Measurements from ENCODE around the gene GCSAML. TPM values are rescaled to one million over a fixed set of nuclear protein-coding genes. Genes with fewer than 3 reads are reported as not detected.

The GCSAML gene
- polyA plus RNA-seq, 3 donors = 0.16 TPM; not detected in 2

DNA sequence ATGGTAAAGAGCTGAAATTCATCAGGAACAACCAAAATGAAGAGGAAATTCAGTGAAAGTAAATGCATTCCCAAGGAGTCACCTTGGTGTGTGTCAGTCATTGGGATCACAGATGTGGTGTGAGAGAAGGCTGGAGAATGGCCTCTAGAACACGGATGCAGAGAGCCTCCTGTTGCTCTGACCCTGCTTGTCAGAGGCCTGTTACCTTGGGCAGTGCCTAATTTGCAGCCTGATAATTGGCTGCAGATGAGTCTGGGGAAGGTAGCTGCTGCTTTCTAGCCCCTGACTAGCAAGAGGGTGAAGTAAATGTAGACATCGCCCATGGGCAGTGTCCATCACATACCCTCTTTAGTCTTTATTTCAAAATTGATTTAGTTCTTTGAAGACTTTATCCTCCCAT lies 3.3 kb downstream of the GCSAML start:
- H2AFZ ChIP-seq (ENCODE audit: insufficient read depth, low read depth, low read length, poor library complexity, severe bottlenecking) = no peak overlapping the region
- no peak overlapping the region for H3K4me3 Mint-ChIP-seq
- peaks cover 2% of the 10 kb centered on the region in 2 donors for H3K27me3 ChIP-seq (ENCODE audit: control insufficient read depth in 2 of 2, insufficient read depth in 2 of 2, low read length in 2 of 2)

DNA sequence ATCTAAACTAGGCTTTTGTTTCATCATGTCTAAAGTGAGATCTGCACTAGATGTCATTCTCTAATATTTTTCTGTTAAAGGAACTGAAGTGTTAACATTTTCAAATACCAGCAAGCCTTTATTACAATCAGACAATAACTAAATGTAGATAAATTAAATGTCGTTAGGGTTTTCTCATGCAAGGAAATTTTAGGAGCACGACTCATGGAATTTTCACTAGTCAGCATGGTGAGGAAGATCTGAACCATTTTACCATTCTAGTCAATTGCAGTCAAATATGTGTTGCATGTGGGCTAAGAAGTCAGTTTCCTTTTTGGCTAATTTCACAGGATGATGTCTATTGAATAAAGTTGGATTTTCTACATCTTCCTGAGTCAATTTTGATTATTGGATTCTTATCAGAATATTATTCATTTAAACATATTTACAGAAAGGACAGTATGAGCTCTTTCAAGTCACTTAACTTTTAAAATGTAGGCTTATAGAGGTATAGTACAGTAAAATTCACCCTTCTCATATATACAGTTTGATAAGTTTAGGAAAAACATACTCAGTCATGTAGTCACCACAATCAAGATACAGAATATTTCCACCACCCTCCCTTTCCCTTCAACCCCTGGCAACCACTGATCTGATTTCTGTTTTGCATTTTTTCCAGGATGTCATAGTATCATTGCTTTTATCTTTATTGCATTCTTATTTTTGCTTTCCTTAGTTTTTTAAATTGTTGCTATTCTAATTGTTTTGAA lies 9.2 kb downstream of the GCSAML start:
- H3K9me3 Mint-ChIP-seq = peaks cover 0 to 3% (median 1%) of the 10 kb centered on the region in 7 donors
- H3K27me3 Mint-ChIP-seq (ENCODE audit: low read depth in 3 of 3) = peaks cover 0 to 1% (median 0%) of the 10 kb centered on the region in 3 donors
- intact Hi-C loops (cut with micrococcal nuclease) = no loop called here
- Histone ChIP-seq H4K20me1 (ENCODE audit: insufficient read depth, low read length) (no peaks in the 10 kb centered on the region), H2AFZ (ENCODE audit: insufficient read depth, low read depth, low read length, poor library complexity, severe bottlenecking) (no peak overlapping the region), H3K4me1 (ENCODE audit: control insufficient read depth in 1 of 2, insufficient read depth in 2 of 2, low read length in 2 of 2) (no peaks in the 10 kb centered on the region), H3K27ac (ENCODE audit: low read depth in 1 of 2, low read length in 2 of 2) (no peak overlapping the region), H3K4me2 (replicated peaks; ENCODE audit: extremely low read depth, low read length, poor library complexity, severe bottlenecking) (no peak overlapping the region), H3K9me3 (replicated peaks in 1 of 2; ENCODE audit: control insufficient read depth in 1 of 2, insufficient read depth in 1 of 2, low read length in 2 of 2) (no peaks in the 10 kb centered on the region), H3K4me3 (replicated peaks in 1 of 3; ENCODE audit: low read depth in 2 of 3, low read length in 3 of 3) (no peak overlapping the region), H3K79me2 (ENCODE audit: insufficient read depth, low read length) (no peaks in the 10 kb centered on the region), H3K36me3 (replicated peaks in 1 of 2; ENCODE audit: control insufficient read depth in 1 of 2, insufficient read depth in 2 of 2, low read length in 2 of 2) (no peaks in the 10 kb centered on the region), H3K9ac (ENCODE audit: insufficient read depth, low read length, poor library complexity, severe bottlenecking) (no peak overlapping the region), H3K27me3 (ENCODE audit: control insufficient read depth in 2 of 2, insufficient read depth in 2 of 2, low read length in 2 of 2) (no peaks in the 10 kb centered on the region)
- DNase-seq = no peak
- H3K4me1 Mint-ChIP-seq = no peaks in the 10 kb centered on the region
- no peak overlapping the region for H3K4me3 Mint-ChIP-seq
- H3K36me3 Mint-ChIP-seq = no peaks in the 10 kb centered on the region
- WGBS (ENCODE audit: insufficient coverage) = no CpG with 5 or more reads among the region's 2 CpGs
- TF ChIP-seq, protein P1, sequence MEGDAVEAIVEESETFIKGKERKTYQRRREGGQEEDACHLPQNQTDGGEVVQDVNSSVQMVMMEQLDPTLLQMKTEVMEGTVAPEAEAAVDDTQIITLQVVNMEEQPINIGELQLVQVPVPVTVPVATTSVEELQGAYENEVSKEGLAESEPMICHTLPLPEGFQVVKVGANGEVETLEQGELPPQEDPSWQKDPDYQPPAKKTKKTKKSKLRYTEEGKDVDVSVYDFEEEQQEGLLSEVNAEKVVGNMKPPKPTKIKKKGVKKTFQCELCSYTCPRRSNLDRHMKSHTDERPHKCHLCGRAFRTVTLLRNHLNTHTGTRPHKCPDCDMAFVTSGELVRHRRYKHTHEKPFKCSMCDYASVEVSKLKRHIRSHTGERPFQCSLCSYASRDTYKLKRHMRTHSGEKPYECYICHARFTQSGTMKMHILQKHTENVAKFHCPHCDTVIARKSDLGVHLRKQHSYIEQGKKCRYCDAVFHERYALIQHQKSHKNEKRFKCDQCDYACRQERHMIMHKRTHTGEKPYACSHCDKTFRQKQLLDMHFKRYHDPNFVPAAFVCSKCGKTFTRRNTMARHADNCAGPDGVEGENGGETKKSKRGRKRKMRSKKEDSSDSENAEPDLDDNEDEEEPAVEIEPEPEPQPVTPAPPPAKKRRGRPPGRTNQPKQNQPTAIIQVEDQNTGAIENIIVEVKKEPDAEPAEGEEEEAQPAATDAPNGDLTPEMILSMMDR (IDR thresholded peaks at IDR 0.05) = no peak
- no peak overlapping the region for H3K27ac Mint-ChIP-seq

More for the DNA sequence above, 3.3 kb downstream of the GCSAML start:
- peaks cover 12% of the 10 kb centered on the region in 2 donors for H3K4me1 ChIP-seq (ENCODE audit: control insufficient read depth in 1 of 2, insufficient read depth in 2 of 2, low read length in 2 of 2)
- H3K4me3 ChIP-seq (replicated peaks in 1 of 3; ENCODE audit: low read depth in 2 of 3, low read length in 3 of 3) = no peak overlapping the region
- H3K27ac Mint-ChIP-seq = no peak overlapping the region
- peaks cover 0 to 3% (median 2%) of the 10 kb centered on the region in 7 donors for H3K9me3 Mint-ChIP-seq
- H3K36me3 ChIP-seq (replicated peaks in 1 of 2; ENCODE audit: control insufficient read depth in 1 of 2, insufficient read depth in 2 of 2, low read length in 2 of 2) = no peaks in the 10 kb centered on the region
- peaks cover 13% of the 10 kb centered on the region for H3K4me1 Mint-ChIP-seq
- no peak overlapping the region for H3K4me2 ChIP-seq (replicated peaks; ENCODE audit: extremely low read depth, low read length, poor library complexity, severe bottlenecking)
- H3K9ac ChIP-seq (ENCODE audit: insufficient read depth, low read length, poor library complexity, severe bottlenecking) = no peak overlapping the region
- H3K79me2 ChIP-seq (ENCODE audit: insufficient read depth, low read length) = no peaks in the 10 kb centered on the region
- H3K9me3 ChIP-seq (replicated peaks in 1 of 2; ENCODE audit: control insufficient read depth in 1 of 2, insufficient read depth in 1 of 2, low read length in 2 of 2) = no peaks in the 10 kb centered on the region
- no peaks in the 10 kb centered on the region for H3K36me3 Mint-ChIP-seq
- intact Hi-C loops (cut with micrococcal nuclease) = no loop called here
- no peaks in the 10 kb centered on the region for H4K20me1 ChIP-seq (ENCODE audit: insufficient read depth, low read length)
- 50% methylated on average over 1 of the region's 2 CpGs for WGBS (ENCODE audit: insufficient coverage)
- H3K27ac ChIP-seq (ENCODE audit: low read depth in 1 of 2, low read length in 2 of 2) = no peak overlapping the region
- no peak for DNase-seq
- H3K27me3 Mint-ChIP-seq (ENCODE audit: low read depth in 3 of 3) = peaks cover 4 to 15% (median 9%) of the 10 kb centered on the region in 3 donors
- TF ChIP-seq, protein P1 (IDR thresholded peaks at IDR 0.05) = no peak
